ENCODE measurements around the gene DHX9.

DNA sequence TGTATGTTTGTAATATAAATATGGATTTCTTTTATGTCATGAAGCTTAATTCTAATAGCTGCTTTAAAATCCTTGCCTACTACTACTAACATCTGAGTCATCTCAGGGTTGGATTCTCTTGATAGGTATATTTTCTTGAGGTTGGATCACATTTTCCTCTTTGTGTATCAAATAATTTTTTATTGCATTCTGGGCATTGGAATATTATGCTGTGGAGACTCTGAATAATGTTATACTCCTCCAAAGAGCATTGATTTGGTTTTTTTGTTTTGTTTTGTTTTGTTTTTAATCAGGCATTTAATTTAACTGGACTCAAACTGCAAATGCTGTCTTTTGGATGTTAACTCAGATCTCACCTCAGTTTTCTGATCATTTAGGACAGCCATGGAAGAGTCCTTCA, 8.0 kb downstream of the DHX9 start:
- no peak for TF ChIP-seq POLR2A (IDR thresholded peaks at IDR 0.05)
- TF ChIP-seq, protein P1, sequence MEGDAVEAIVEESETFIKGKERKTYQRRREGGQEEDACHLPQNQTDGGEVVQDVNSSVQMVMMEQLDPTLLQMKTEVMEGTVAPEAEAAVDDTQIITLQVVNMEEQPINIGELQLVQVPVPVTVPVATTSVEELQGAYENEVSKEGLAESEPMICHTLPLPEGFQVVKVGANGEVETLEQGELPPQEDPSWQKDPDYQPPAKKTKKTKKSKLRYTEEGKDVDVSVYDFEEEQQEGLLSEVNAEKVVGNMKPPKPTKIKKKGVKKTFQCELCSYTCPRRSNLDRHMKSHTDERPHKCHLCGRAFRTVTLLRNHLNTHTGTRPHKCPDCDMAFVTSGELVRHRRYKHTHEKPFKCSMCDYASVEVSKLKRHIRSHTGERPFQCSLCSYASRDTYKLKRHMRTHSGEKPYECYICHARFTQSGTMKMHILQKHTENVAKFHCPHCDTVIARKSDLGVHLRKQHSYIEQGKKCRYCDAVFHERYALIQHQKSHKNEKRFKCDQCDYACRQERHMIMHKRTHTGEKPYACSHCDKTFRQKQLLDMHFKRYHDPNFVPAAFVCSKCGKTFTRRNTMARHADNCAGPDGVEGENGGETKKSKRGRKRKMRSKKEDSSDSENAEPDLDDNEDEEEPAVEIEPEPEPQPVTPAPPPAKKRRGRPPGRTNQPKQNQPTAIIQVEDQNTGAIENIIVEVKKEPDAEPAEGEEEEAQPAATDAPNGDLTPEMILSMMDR (IDR thresholded peaks at IDR 0.05): no peak

Data from body of pancreas (tissue), 4 donors.